Keratinocyte (primary cell): ENCODE data around the gene KLLN. TPM values are rescaled to one million over a fixed set of nuclear protein-coding genes. Genes with fewer than 3 reads are reported as not detected.

Experiments
- DNase-seq: peaks from one replicate; pipeline ENCODE4 v3.0.0-alpha.2; 2011; ENCODE audit warnings: low read depth, missing footprints, low spot score
- FAIRE-seq: peaks from 2 replicates; lab custom pipeline; 2011; peaks lifted over from hg19 to GRCh38; lab: Jason Lieb, UNC
- H2AFZ ChIP-seq: 2 replicates; pipeline ENCODE4 v1.6.0; 2012; ENCODE audit warnings: low read length, control low read depth, inconsistent platforms; ENCODE audit not compliant: control insufficient read depth
- H3K27ac ChIP-seq: 2 replicates; pipeline ENCODE4 v1.5.1; 2011; ENCODE audit warnings: low read length; ENCODE audit not compliant: control insufficient read depth, insufficient read depth
- H3K27me3 ChIP-seq: 3 replicates; pipeline ENCODE4 v1.6.0; 2011; ENCODE audit warnings: low read length; ENCODE audit not compliant: control insufficient read depth, insufficient read depth; ENCODE audit errors: extremely low read depth
- H3K36me3 ChIP-seq, 2 experiments: 2 replicates in 1 of 2; 3 replicates in 1 of 2; pipeline ENCODE4 v1.5.1; 2011; ENCODE audit warnings: low read length in 2 of 2, mild to moderate bottlenecking in 1 of 2; ENCODE audit not compliant: control insufficient read depth in 2 of 2, insufficient read depth in 2 of 2; ENCODE audit errors: extremely low read depth in 1 of 2
- H3K4me1 ChIP-seq: 3 replicates; pipeline ENCODE4 v1.5.1; 2011; ENCODE audit warnings: low read length; ENCODE audit not compliant: control insufficient read depth, insufficient read depth; ENCODE audit errors: extremely low read depth
- H3K4me2 ChIP-seq: 3 replicates; pipeline ENCODE4 v1.6.0; 2011; ENCODE audit warnings: low read depth, low read length; ENCODE audit not compliant: control insufficient read depth, insufficient read depth; ENCODE audit errors: extremely low read depth
- H3K4me3 ChIP-seq, 3 experiments: fragments of 200-600 bp in 1 of 3; sonication (generic) in 1 of 3; 2 replicates in 2 of 3; 3 replicates in 1 of 3; pipeline ENCODE4 v1.5.1; 2011 to 2016; ENCODE audit warnings: low read length in 3 of 3, mild to moderate bottlenecking in 3 of 3, control low read depth in 2 of 3, inconsistent platforms in 1 of 3, low read depth in 1 of 3, mixed read lengths in 1 of 3, mixed run types in 1 of 3, moderate library complexity in 1 of 3; ENCODE audit not compliant: control insufficient read depth in 2 of 3, insufficient read depth in 2 of 3; ENCODE audit errors: extremely low read depth in 1 of 3
- H3K79me2 ChIP-seq: 2 replicates; pipeline ENCODE4 v1.6.0; 2012; ENCODE audit warnings: low read length; ENCODE audit not compliant: control insufficient read depth, insufficient read depth
- H3K9ac ChIP-seq: 3 replicates; pipeline ENCODE4 v1.6.0; 2011; ENCODE audit warnings: low read length; ENCODE audit not compliant: control insufficient read depth, insufficient read depth; ENCODE audit errors: extremely low read depth
- H3K9me1 ChIP-seq: 3 replicates; pipeline ENCODE4 v1.6.0; 2011; ENCODE audit warnings: low read length; ENCODE audit not compliant: control insufficient read depth, insufficient read depth; ENCODE audit errors: extremely low read depth
- H3K9me3 ChIP-seq: 2 replicates; pipeline ENCODE4 v1.5.1; 2012; ENCODE audit warnings: low read depth, low read length; ENCODE audit not compliant: control insufficient read depth
- H4K20me1 ChIP-seq: 3 replicates; pipeline ENCODE4 v1.6.0; 2011; ENCODE audit warnings: low read length; ENCODE audit not compliant: control insufficient read depth, insufficient read depth; ENCODE audit errors: extremely low read depth
- EZH2 ChIP-seq: IDR thresholded peaks from one replicate; pipeline ENCODE4 v1.6.1; 2012; ENCODE audit warnings: inconsistent platforms, mild to moderate bottlenecking, low read length, moderate library complexity
- dilution Hi-C: fragments of 300-500 bp; cut with MboI; formaldehyde crosslinking; loops from one replicate; pipeline ENCODE4 v1.7.0; 2020; ENCODE audit warnings: low sequenced_read_pairs; ENCODE audit not compliant: extremely low pct_ligation_motif_present
- polyA plus RNA-seq, 5 experiments: library from polyadenylated mRNA; depleted of rRNA in 3 of 5; stranded (reverse) in 3 of 5; stranded (forward) in 1 of 5; unstranded in 1 of 5; fragments of >200 nt; gene quantifications; 1 replicate in 1 of 5; 2 replicates in 3 of 5; 3 replicates in 1 of 5; pipeline versions ENCODE4 v1.2.1 to v1.2.3, GENCODE V29; 2011 to 2012; ENCODE audit warnings: missing spikeins in 2 of 5, low read depth in 1 of 5, low replicate concordance in 1 of 5
- TF ChIP-seq, protein P1 (sequence below), 3 experiments: IDR thresholded peaks in 1 of 3; conservative IDR thresholded peaks in 1 of 3; optimal IDR thresholded peaks in 1 of 3; 2 replicates in 2 of 3; 3 replicates in 1 of 3; pipeline versions ENCODE3 to v1.5.1; 2011; ENCODE audit warnings: low read length in 3 of 3, mild to moderate bottlenecking in 3 of 3, moderate library complexity in 2 of 3, control low read depth in 1 of 3, inconsistent platforms in 1 of 3; ENCODE audit not compliant: insufficient read depth in 2 of 3; ENCODE audit errors: extremely low read depth in 1 of 3

Gene KLLN
- polyA plus RNA-seq, 1 donor (not counting 4 experiments of a cell fraction or from before 2014, with no cell fraction given): 0.16 TPM

GRCh38 chr10:87837445-87837844, 25.9 kb downstream of the KLLN start:
- no peak overlapping the region for H3K4me3 ChIP-seq
- H3K27ac ChIP-seq: no peak overlapping the region
- H3K4me1 ChIP-seq: peaks cover 5% of the 10 kb centered on the region
- FAIRE-seq (peak; percentile 23), DNase-seq (no peak)
- no peak overlapping the region for H3K9ac ChIP-seq
- no peaks in the 10 kb centered on the region for H3K9me3 ChIP-seq
- no peaks in the 10 kb centered on the region for H3K79me2 ChIP-seq
- no peak overlapping the region for H3K4me2 ChIP-seq
- no peak for TF ChIP-seq EZH2
- TF ChIP-seq, protein P1, sequence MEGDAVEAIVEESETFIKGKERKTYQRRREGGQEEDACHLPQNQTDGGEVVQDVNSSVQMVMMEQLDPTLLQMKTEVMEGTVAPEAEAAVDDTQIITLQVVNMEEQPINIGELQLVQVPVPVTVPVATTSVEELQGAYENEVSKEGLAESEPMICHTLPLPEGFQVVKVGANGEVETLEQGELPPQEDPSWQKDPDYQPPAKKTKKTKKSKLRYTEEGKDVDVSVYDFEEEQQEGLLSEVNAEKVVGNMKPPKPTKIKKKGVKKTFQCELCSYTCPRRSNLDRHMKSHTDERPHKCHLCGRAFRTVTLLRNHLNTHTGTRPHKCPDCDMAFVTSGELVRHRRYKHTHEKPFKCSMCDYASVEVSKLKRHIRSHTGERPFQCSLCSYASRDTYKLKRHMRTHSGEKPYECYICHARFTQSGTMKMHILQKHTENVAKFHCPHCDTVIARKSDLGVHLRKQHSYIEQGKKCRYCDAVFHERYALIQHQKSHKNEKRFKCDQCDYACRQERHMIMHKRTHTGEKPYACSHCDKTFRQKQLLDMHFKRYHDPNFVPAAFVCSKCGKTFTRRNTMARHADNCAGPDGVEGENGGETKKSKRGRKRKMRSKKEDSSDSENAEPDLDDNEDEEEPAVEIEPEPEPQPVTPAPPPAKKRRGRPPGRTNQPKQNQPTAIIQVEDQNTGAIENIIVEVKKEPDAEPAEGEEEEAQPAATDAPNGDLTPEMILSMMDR (optimal IDR thresholded peaks at IDR 0.05 in 1 of 3, IDR thresholded peaks at IDR 0.05 in 1 of 3, conservative IDR thresholded peaks at IDR 0.05 in 1 of 3; ENCODE audit: extremely low read depth in 1 of 3, insufficient read depth in 2 of 3, low read length in 3 of 3): no peak
- H2AFZ ChIP-seq: no peak overlapping the region
- no peaks in the 10 kb centered on the region for H3K36me3 ChIP-seq
- H3K9me1 ChIP-seq: no peaks in the 10 kb centered on the region
- H3K27me3 ChIP-seq: no peaks in the 10 kb centered on the region
- dilution Hi-C loops: no loop called here
- no peaks in the 10 kb centered on the region for H4K20me1 ChIP-seq

GRCh38 chr10:87836098-87836497, 27.2 kb downstream of the KLLN start:
- Histone ChIP-seq H3K79me2 (no peaks in the 10 kb centered on the region), H3K4me3 (no peak overlapping the region), H2AFZ (no peak overlapping the region), H4K20me1 (no peaks in the 10 kb centered on the region), H3K4me2 (no peak overlapping the region), H3K9ac (no peak overlapping the region), H3K27ac (no peak overlapping the region), H3K4me1 (no peaks in the 10 kb centered on the region), H3K9me1 (no peaks in the 10 kb centered on the region), H3K27me3 (no peaks in the 10 kb centered on the region), H3K9me3 (no peaks in the 10 kb centered on the region), H3K36me3 (no peaks in the 10 kb centered on the region)
- FAIRE-seq: no peak
- DNase-seq: no peak
- no peak for TF ChIP-seq EZH2
- TF ChIP-seq, protein P1 (optimal IDR thresholded peaks at IDR 0.05 in 1 of 3, IDR thresholded peaks at IDR 0.05 in 1 of 3, conservative IDR thresholded peaks at IDR 0.05 in 1 of 3; ENCODE audit: extremely low read depth in 1 of 3, insufficient read depth in 2 of 3, low read length in 3 of 3): no peak
- dilution Hi-C loops: no loop called here
